K562 (cell line): Measurements from ENCODE around the gene OBP2A. TPM values are rescaled to one million over a fixed set of nuclear protein-coding genes. Genes with fewer than 3 reads are reported as not detected.

ENCODE experiments used
- ATAC-seq: fragments of 200-7000 bp; cut with Tn5 transposase; 3 replicates; pipeline ENCODE4 v1.9.1; 2020; ENCODE audit warnings: moderate library complexity
- BruUV-seq: library from RNA; stranded (reverse); fragments of 400-500 nt; replicated peaks from 2 replicates; lab custom pipeline; 2021; lab: Mats Ljungman, UMichigan
- CTCF ChIA-PET: fragments of 300-600 bp; formaldehyde crosslinking; extraction: SDS; loops from one replicate; lab custom pipeline; 2021; ENCODE audit warnings: low intra/inter-chr PET ratio; lab: Yijun Ruan, JAX
- POLR2A ChIA-PET: fragments of 300-600, 350-650 bp; sonication (Branson Sonifier 250); formaldehyde crosslinking; extraction: SDS; loops from one replicate; lab custom pipeline; 2021; ENCODE audit warnings: antibody characterized with exemption, inconsistent platforms; lab: Yijun Ruan, JAX
- DNase-seq, 4 experiments: peaks; one replicate each; pipeline versions ENCODE4 v3.0.0 to v3.0.0-alpha.2; 2011 to 2018; ENCODE audit warnings: low spot score in 3 of 4, mixed read lengths in 3 of 4; ENCODE audit errors: extremely low read depth in 1 of 4
- FAIRE-seq: peaks from 2 replicates; lab custom pipeline; 2011; peaks lifted over from hg19 to GRCh38; lab: Jason Lieb, UNC
- H2AFZ ChIP-seq: 2 replicates; pipeline ENCODE4 v1.6.0; 2011; ENCODE audit warnings: low read depth, low read length, control low read depth, inconsistent platforms
- H3K27ac ChIP-seq: fragments of 200-600 bp; 3 replicates; pipeline ENCODE4 v1.8.0; 2011; ENCODE audit warnings: low read depth, mild to moderate bottlenecking, control low read depth, inconsistent platforms, low read length, moderate library complexity, mixed read lengths; ENCODE audit errors: extremely low read depth
- H3K27me3 ChIP-seq, 2 experiments: fragments of 300-600 bp in 1 of 2; 2 replicates in 1 of 2; 3 replicates in 1 of 2; pipeline versions ENCODE4 v1.6.0 to v1.8.0; 2011; ENCODE audit warnings: inconsistent platforms in 2 of 2, low read length in 2 of 2, mild to moderate bottlenecking in 1 of 2, mixed read lengths in 1 of 2, moderate library complexity in 1 of 2; ENCODE audit not compliant: control insufficient read depth in 2 of 2, insufficient read depth in 2 of 2
- H3K36me3 ChIP-seq: fragments of 300-600 bp; 3 replicates; pipeline ENCODE4 v1.8.0; 2011; ENCODE audit warnings: mild to moderate bottlenecking, low read length, inconsistent platforms; ENCODE audit not compliant: control insufficient read depth, insufficient read depth
- H3K4me1 ChIP-seq, 2 experiments: fragments of 200-600 bp in 1 of 2; replicated peaks in 1 of 2; 2 replicates in 1 of 2; 3 replicates in 1 of 2; pipeline versions ENCODE4 v1.5.1 to v1.8.0; 2011; ENCODE audit warnings: inconsistent platforms in 2 of 2, low read length in 2 of 2, mild to moderate bottlenecking in 1 of 2, mixed read lengths in 1 of 2, moderate library complexity in 1 of 2; ENCODE audit not compliant: control insufficient read depth in 2 of 2, insufficient read depth in 2 of 2
- H3K4me2 ChIP-seq: 2 replicates; pipeline ENCODE4 v1.6.1; 2011; ENCODE audit warnings: low read length, control low read depth, inconsistent platforms, mixed read lengths; ENCODE audit not compliant: insufficient read depth
- H3K4me3 ChIP-seq: fragments of 200-600 bp; sonication (generic), shearing (Covaris generic); 2 replicates; pipeline ENCODE4 v1.5.1; 2016; ENCODE audit warnings: control low read depth, inconsistent platforms
- H3K79me2 ChIP-seq: fragments of 200-600 bp; 3 replicates; pipeline ENCODE4 v1.8.0; 2011; ENCODE audit warnings: low read length, inconsistent platforms; ENCODE audit not compliant: control insufficient read depth, insufficient read depth
- H3K9ac ChIP-seq, 2 experiments: 2 replicates each; pipeline versions ENCODE4 v1.6.0 to v1.6.1; 2011; ENCODE audit warnings: low read depth in 2 of 2, low read length in 2 of 2, control low read depth in 1 of 2, inconsistent platforms in 1 of 2, mild to moderate bottlenecking in 1 of 2, mixed read lengths in 1 of 2; ENCODE audit not compliant: insufficient read depth in 1 of 2
- H3K9me1 ChIP-seq: one replicate; pipeline ENCODE4 v1.6.0; 2011; ENCODE audit warnings: inconsistent platforms, mild to moderate bottlenecking, low read length, moderate library complexity; ENCODE audit not compliant: control insufficient read depth, insufficient read depth
- H3K9me3 ChIP-seq: replicated peaks from 2 replicates; pipeline ENCODE4 v1.5.1; 2011; ENCODE audit warnings: low read depth, low read length, inconsistent platforms; ENCODE audit not compliant: control insufficient read depth, insufficient read depth
- H4K20me1 ChIP-seq: replicated peaks from 2 replicates; pipeline ENCODE4 v1.6.1; 2011; ENCODE audit warnings: low read length, inconsistent platforms, mixed read lengths; ENCODE audit not compliant: control insufficient read depth, insufficient read depth
- ATF1 ChIP-seq, 2 experiments: fragments of 450-650 bp in 1 of 2; IDR thresholded peaks; 2 replicates each; pipeline ENCODE4 v1.6.1; 2016; ENCODE audit warnings: missing compliant biosample characterization in 1 of 2, missing genetic modification characterization in 1 of 2
- ATF3 ChIP-seq, 2 experiments: fragments of 450-650 bp in 1 of 2; sonication (generic) in 1 of 2; formaldehyde crosslinking in 1 of 2; IDR thresholded peaks in 1 of 2; conservative IDR thresholded peaks in 1 of 2; 2 replicates each; pipeline versions ENCODE4 v1.6.1 to v1.8.1; 2016 to 2023; ENCODE audit warnings: mild to moderate bottlenecking in 2 of 2, moderate library complexity in 2 of 2, inconsistent platforms in 1 of 2, missing genetic modification reagents in 1 of 2
- BRD9 ChIP-seq: fragments of 450-650 bp; IDR thresholded peaks from 2 replicates; pipeline ENCODE4 v1.6.1; 2018; ENCODE audit warnings: low read depth; ENCODE audit not compliant: partially characterized antibody
- HDAC2 ChIP-seq: fragments of 450-650 bp; IDR thresholded peaks from 2 replicates; pipeline ENCODE4 v1.6.1; 2016; ENCODE audit warnings: mild to moderate bottlenecking
- KLF13 ChIP-seq: fragments of 450-650 bp; IDR thresholded peaks from 2 replicates; pipeline ENCODE4 v1.6.1; 2016; ENCODE audit warnings: missing genetic modification characterization, low read depth, mild to moderate bottlenecking, missing compliant biosample characterization, moderate library complexity, borderline replicate concordance
- LARP7 ChIP-seq: fragments of 450-650 bp; IDR thresholded peaks from 2 replicates; pipeline ENCODE4 v1.6.1; 2016
- NR2F6 ChIP-seq: fragments of 450-650 bp; formaldehyde crosslinking; IDR thresholded peaks from 2 replicates; pipeline ENCODE4 v1.4.0; 2020; ENCODE audit warnings: mild to moderate bottlenecking
- POLR3G ChIP-seq: IDR thresholded peaks from 2 replicates; pipeline ENCODE4 v1.6.1; 2011; ENCODE audit not compliant: insufficient read length, insufficient replicate concordance; ENCODE audit errors: extremely low read depth
- STAG1 ChIP-seq: sonication (generic); formaldehyde crosslinking; IDR thresholded peaks from 2 replicates; pipeline ENCODE4 v1.5.0; 2020; ENCODE audit warnings: missing genetic modification reagents, borderline replicate concordance
- SUPT5H ChIP-seq: fragments of 450-650 bp; IDR thresholded peaks from 2 replicates; pipeline ENCODE4 v1.6.1; 2016
- TAF9B ChIP-seq: fragments of 450-650 bp; IDR thresholded peaks from 2 replicates; pipeline ENCODE4 v1.6.1; 2018; ENCODE audit warnings: mild to moderate bottlenecking; ENCODE audit not compliant: partially characterized antibody
- XRCC5 ChIP-seq: fragments of 200-400 bp; formaldehyde crosslinking; IDR thresholded peaks from 2 replicates; pipeline ENCODE4 v1.6.1; 2017; ENCODE audit warnings: low read depth, mild to moderate bottlenecking, low read length
- ZNF431 ChIP-seq: sonication (generic); formaldehyde crosslinking; IDR thresholded peaks from 2 replicates; pipeline ENCODE4 v1.8.0; 2022; ENCODE audit warnings: mild to moderate bottlenecking, missing genetic modification reagents
- ZNF764 ChIP-seq: fragments of 250-450 bp; sonication (Bioruptor Pico); IDR thresholded peaks from 2 replicates; pipeline ENCODE4 v1.4.0; 2020; ENCODE audit warnings: low read depth, mild to moderate bottlenecking, moderate library complexity
- WGBS: fragments of 100-300 bp; shearing (Covaris generic); methylation state at CpG from one replicate; pipeline ENCODE4 v1.1.6; 2016; ENCODE audit warnings: low coverage, mixed read lengths; ENCODE audit not compliant: insufficient coverage; ENCODE audit errors: missing lambda C conversion rate; 5-methylcytosine and 5-hydroxymethylcytosine counted together
- in situ Hi-C: fragments of 300-500 bp; cut with MboI; formaldehyde crosslinking; loops from 4 replicates; pipeline ENCODE4 v1.15.0; 2018; ENCODE audit warnings: inconsistent platforms, mixed read lengths
- intact Hi-C: fragments of 100-400 bp; cut with micrococcal nuclease; formaldehyde crosslinking; loops from 2 replicates; pipeline ENCODE4 v1.14.2; 2022
- polyA plus RNA-seq, 8 experiments: library from polyadenylated mRNA; depleted of rRNA in 4 of 8; stranded (reverse) in 5 of 8; unstranded in 3 of 8; fragments of >200 nt; fragmentation: Nextera tagmentation in 2 of 8; fragmentation: Illumina TruSeq in 1 of 8; extraction: Ambion mirVana in 2 of 8; extraction: Trizol in 1 of 8; gene quantifications; 2 replicates each; pipeline versions ENCODE4 v1.2.1 to v1.2.3, GENCODE V29; 2011 to 2014; ENCODE audit warnings: inconsistent platforms in 1 of 8, missing spikeins in 1 of 8
- total RNA-seq, 7 experiments: library from RNA; depleted of rRNA in 6 of 7; stranded (reverse); fragments of >200 nt in 6 of 7; fragmentation: Illumina TruSeq in 2 of 7; extraction: Trizol in 2 of 7; gene quantifications; 2 replicates each; pipeline versions ENCODE4 v1.2.1 to v1.2.3, GENCODE V29; 2011 to 2021; ENCODE audit warnings: low replicate concordance in 1 of 7
- TF ChIP-seq, protein P1 (sequence below): sonication (generic); formaldehyde crosslinking; IDR thresholded peaks from 2 replicates; pipeline ENCODE4 v1.8.0; 2022; ENCODE audit warnings: mild to moderate bottlenecking, missing genetic modification reagents

Gene OBP2A
- total and polyA plus RNA-seq, 9 of the 15 experiments (the other 6 are each of a cell fraction or from before 2014, with no cell fraction given) = not detected

DNA sequence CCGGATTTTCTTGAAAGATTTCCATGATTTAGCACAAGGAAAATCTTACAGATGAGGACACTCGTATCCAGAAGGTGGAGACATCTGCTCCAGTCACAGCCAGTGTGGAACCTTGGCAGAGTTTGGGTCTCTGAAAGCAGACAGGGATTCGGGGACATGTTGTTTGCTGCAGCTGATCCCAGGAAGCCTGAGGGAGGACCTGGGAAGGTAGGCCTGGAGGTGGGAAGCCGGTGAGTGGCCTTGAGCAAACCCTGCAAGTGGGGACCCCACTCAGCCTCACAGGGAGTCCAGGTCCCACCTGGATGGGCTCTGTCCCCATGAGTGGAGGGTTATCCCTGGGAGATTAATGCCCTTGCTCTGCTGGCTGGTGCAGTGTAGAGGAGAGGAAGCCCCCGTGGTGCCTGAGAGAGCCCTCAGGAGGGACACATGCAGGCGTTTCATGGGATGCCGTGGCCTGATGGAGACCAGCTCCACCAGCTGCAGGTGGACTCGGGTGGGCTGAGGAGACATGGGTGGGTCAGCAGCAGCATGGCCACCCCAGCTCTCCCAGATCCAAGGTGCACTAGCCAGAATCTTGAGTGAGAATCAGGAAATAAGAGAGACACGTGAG is 37.6 kb upstream of the OBP2A start:
- Histone ChIP-seq H4K20me1 (peaks cover 13% of the 10 kb centered on the region), H3K79me2 (peaks cover 13% of the 10 kb centered on the region; the same call in 1 of the 3 replicates), H2AFZ (no peak overlapping the region), H3K36me3 (peaks cover 23% of the 10 kb centered on the region; the same call in 2 of the 3 replicates), H3K9me1 (no peaks in the 10 kb centered on the region), H3K4me2 (no peak overlapping the region), H3K9me3 (no peaks in the 10 kb centered on the region), H3K4me1 (peaks cover 40 to 48% of the 10 kb centered on the region in 2 experiments), H3K4me3 (no peak overlapping the region), H3K27me3 (no peaks in the 10 kb centered on the region), H3K27ac (no peak overlapping the region), H3K9ac (no peak overlapping the region)
- FAIRE-seq (no peak), DNase-seq (no peak), ATAC-seq (no peak)
- TF ChIP-seq ZNF431 (CRISPR knock-in tag) (no peak), STAG1 (no peak), HDAC2 (no peak), TAF9B (no peak), KLF13 (tag) (no peak), NR2F6 (CRISPR knock-in tag) (no peak), XRCC5 (no peak), ATF1 (CRISPR knock-in tag; IDR thresholded peaks at IDR 0.05) (no peak), ATF1 (tag; IDR thresholded peaks at IDR 0.05) (no peak), ATF3 (IDR thresholded peaks at IDR 0.05) (no peak), ATF3 (CRISPR knock-in tag; conservative IDR thresholded peaks at IDR 0.05) (no peak), SUPT5H (no peak), POLR3G (no peak), BRD9 (no peak), ZNF764 (CRISPR knock-in tag) (no peak), LARP7 (no peak)
- TF ChIP-seq, protein P1, sequence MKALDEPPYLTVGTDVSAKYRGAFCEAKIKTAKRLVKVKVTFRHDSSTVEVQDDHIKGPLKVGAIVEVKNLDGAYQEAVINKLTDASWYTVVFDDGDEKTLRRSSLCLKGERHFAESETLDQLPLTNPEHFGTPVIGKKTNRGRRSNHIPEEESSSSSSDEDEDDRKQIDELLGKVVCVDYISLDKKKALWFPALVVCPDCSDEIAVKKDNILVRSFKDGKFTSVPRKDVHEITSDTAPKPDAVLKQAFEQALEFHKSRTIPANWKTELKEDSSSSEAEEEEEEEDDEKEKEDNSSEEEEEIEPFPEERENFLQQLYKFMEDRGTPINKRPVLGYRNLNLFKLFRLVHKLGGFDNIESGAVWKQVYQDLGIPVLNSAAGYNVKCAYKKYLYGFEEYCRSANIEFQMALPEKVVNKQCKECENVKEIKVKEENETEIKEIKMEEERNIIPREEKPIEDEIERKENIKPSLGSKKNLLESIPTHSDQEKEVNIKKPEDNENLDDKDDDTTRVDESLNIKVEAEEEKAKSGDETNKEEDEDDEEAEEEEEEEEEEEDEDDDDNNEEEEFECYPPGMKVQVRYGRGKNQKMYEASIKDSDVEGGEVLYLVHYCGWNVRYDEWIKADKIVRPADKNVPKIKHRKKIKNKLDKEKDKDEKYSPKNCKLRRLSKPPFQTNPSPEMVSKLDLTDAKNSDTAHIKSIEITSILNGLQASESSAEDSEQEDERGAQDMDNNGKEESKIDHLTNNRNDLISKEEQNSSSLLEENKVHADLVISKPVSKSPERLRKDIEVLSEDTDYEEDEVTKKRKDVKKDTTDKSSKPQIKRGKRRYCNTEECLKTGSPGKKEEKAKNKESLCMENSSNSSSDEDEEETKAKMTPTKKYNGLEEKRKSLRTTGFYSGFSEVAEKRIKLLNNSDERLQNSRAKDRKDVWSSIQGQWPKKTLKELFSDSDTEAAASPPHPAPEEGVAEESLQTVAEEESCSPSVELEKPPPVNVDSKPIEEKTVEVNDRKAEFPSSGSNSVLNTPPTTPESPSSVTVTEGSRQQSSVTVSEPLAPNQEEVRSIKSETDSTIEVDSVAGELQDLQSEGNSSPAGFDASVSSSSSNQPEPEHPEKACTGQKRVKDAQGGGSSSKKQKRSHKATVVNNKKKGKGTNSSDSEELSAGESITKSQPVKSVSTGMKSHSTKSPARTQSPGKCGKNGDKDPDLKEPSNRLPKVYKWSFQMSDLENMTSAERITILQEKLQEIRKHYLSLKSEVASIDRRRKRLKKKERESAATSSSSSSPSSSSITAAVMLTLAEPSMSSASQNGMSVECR (CRISPR knock-in tag) = no peak
- in situ Hi-C loops = no loop called here
- no TSS peak for BruUV-seq
- POLR2A ChIA-PET = no interaction called here
- 75% methylated on average over 9 of the region's 9 CpGs for WGBS
- intact Hi-C loops = no loop called here
- CTCF ChIA-PET = no interaction called here
